ENCODE results near the gene TAOK1. TPM values are rescaled to one million over a fixed set of nuclear protein-coding genes. Genes with fewer than 3 reads are reported as not detected.

TAOK1 gene
- total and polyA plus RNA-seq, 2 of the 13 experiments (the other 11 are each of a cell fraction or from before 2014, with no cell fraction given), result 14.1 to 23.0 TPM

GRCh38 chr17:29568331-29569244 lies 178.4 kb downstream of the TAOK1 start, which contains the start of gene TP53I13 (continued):
- TF ChIP-seq IKZF4 (CRISPR knock-in tag; IDR thresholded peaks at IDR 0.05; ENCODE audit: borderline replicate concordance, low read depth, not compliant biosample characterization) (no peak), KLF6 (CRISPR knock-in tag; IDR thresholded peaks at IDR 0.05) (no peak), HNF1B (CRISPR knock-in tag; IDR thresholded peaks at IDR 0.05) (peak; percentile 76; the same call in 1 of the 2 replicates), ZNF646 (CRISPR knock-in tag; IDR thresholded peaks at IDR 0.05) (no peak), CBFB (CRISPR knock-in tag; IDR thresholded peaks at IDR 0.05) (no peak), CHD4 (IDR thresholded peaks at IDR 0.05; ENCODE audit: borderline replicate concordance, low read length) (no peak), ERF (CRISPR knock-in tag; IDR thresholded peaks at IDR 0.05) (peak; percentile 23; the same call in 1 of the 2 replicates), RFX1 (IDR thresholded peaks at IDR 0.05) (no peak), NFRKB (IDR thresholded peaks at IDR 0.05) (no peak), KDM5A (IDR thresholded peaks at IDR 0.05; ENCODE audit: borderline replicate concordance, low read length) (0 out of 2 replicates have a peak, but pooled peaks have one; percentile 33), SRSF9 (IDR thresholded peaks at IDR 0.05; ENCODE audit: borderline replicate concordance, insufficient read depth, low read depth, low read length, poor library complexity, severe bottlenecking) (no peak), ZNF513 (CRISPR knock-in tag; conservative IDR thresholded peaks at IDR 0.05) (no peak), NKX3-1 (CRISPR knock-in tag; IDR thresholded peaks at IDR 0.05) (0 out of 2 replicates have a peak, but pooled peaks have one; percentile 59), IRF2 (CRISPR knock-in tag; IDR thresholded peaks at IDR 0.05) (no peak; the same call in 1 of the 2 replicates), ZNF569 (CRISPR knock-in tag; IDR thresholded peaks at IDR 0.05; ENCODE audit: borderline replicate concordance) (no peak), ZMYM2 (CRISPR knock-in tag; IDR thresholded peaks at IDR 0.05) (no peak), HES4 (CRISPR knock-in tag; IDR thresholded peaks at IDR 0.05; ENCODE audit: borderline replicate concordance) (no peak)

Data from HepG2 (cell line).